SIG-M5 treated with dmso at 0.1 percent for 504 hours (cell line): ENCODE data around the gene FANCL.
"Not testable (repeated sequence)": the region's sequence is repeated elsewhere in the genome, so short reads cannot be mapped to it uniquely, and the experiment has no call there.

ENCODE experiments used
- DNase-seq: peaks from one replicate; lab custom pipeline; 2025; ENCODE audit not compliant: unreplicated experiment; lab: John Stamatoyannopoulos, UW

Gene FANCL

DNA sequence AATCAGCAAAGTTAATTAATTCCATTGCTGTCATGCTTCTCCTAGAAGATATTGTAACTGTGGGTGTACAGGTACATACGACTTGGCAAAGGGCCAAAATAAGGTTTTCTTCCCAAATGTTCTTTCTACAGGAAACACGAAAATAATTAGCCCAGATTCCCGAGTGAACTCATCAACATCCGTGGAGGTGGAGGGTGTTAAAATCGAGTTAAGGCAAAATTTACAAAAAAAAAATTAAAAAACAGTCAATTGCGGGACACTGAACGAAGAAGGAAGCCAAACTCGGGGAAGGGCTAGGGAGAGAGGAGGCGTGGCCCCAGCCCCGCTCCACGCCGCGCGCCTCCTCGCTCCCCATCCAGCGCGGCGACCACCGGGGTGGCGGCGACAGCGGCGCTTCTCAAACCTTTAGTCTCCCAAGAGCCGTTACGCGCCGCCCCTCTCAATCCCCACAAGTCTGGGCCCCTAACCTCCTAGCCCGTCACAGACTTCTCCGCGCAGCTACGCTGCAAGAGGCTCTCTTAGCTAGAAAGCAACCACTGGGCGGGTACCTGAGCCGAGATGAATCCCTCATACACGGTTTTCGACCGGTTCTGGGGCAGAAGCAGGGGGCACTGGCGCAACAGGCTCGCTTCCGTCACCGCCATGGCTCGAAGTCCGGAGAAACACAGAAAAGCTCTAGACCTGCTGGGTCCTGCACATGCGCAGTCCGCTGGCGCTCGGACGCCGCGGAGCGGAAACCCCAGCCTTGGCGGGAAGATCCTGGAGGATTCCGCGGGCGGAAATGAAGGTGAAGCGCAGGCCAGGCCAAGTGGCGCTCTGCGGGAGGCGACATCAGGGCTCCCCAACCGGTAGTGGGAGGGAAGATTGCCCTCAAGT lies at the start of gene FANCL:
Gene FANCL, minus strand, starts transcription at position 656 of the 876 bp plus-strand sequence. Its CDS starts 12 bp downstream, at position 644.
- peak; percentile 86 for DNase-seq

- DNase-seq = no peak
These were observed 47.9 kb upstream of the FANCL start for GRCh38 chr2:58289029-58289428.

DNA sequence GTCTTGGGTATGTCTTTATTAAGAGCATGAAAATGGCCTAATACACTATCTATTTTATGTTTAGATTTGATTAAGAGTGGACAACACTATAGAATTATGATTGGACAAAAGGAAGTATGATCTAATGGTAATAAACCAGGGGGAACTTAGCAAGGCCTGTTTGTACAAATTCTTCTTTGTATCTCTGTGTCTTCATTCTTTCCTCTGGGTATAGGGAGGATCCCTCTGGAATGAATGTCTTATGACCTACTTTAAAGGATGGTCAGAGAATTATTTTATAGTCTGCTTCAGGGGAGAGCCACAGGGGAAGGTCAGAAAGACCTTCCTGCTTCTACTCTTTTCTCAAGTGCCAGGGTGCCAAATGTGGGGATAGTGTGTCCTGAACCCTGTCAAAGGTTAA lies 42.8 kb upstream of the FANCL start:
- no peak for DNase-seq

- not testable (repeated sequence) for DNase-seq
These were observed 34.0 kb upstream of the FANCL start for GRCh38 chr2:58275144-58275543.

GRCh38 chr2:58271826-58272225 lies 30.7 kb upstream of the FANCL start:
- DNase-seq = no peak

DNA sequence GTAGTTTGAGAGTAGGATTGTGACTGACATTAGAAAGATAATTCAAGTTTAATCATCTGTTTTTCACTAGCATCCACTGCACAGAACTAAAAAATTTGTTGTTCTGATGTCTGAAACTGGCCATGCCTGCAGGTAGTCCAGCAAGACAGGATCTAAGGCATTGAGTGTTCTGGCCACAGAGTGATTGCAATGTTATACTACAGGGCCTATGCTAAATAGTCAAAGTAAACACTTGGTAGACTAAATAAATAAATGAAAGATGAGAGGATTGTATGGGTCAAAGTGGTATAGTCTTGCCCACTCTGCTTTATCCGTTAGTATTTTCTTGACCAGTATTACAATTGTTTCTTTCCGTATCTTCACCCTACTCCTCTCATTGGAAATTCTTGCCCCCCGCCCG lies 27.6 kb upstream of the FANCL start:
- no peak for DNase-seq

DNA sequence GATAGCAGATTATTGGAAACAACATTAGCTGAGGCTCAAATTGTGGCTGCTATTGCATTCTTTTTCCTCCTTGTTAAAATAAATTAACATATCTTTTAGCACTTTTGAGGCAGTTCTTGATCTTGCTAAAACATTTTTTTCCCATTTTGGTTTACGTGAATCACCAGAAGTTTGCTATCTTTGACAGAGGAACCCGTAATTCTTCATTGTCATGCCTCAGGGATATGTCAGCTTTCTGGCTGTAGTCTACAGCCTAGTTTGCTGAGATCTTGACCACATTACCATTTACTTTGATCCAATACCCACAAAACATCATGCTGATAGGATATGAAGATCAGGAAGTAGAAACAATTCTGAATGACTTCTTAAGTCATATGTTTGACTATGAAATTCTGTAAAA lies 25.1 kb upstream of the FANCL start:
- no peak for DNase-seq

- no peak for DNase-seq
These were observed 20.1 kb upstream of the FANCL start for GRCh38 chr2:58261209-58261608.

DNA sequence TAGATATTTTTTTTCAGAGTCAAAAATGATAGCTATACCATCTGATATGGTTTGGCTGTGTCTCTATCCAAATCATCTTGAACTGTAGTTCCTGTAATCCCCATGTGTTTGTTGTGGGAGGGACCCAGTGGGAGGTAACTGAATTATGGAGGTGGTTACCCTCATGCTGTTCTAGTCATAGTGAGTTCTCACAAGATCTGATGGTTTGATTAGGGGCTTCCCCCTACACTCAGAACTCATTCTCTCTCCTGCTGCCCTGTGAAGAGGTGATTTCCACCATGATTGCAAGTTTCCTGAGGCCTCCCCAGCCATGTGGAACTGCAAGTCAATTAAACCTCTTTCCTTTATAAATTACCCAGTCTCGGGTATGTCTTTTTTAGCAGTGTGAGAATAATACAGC lies 17.3 kb upstream of the FANCL start:
- not testable (repeated sequence) for DNase-seq

GRCh38 chr2:58251331-58252201 lies 10.4 kb upstream of the FANCL start:
- DNase-seq = not testable (repeated sequence)

DNA sequence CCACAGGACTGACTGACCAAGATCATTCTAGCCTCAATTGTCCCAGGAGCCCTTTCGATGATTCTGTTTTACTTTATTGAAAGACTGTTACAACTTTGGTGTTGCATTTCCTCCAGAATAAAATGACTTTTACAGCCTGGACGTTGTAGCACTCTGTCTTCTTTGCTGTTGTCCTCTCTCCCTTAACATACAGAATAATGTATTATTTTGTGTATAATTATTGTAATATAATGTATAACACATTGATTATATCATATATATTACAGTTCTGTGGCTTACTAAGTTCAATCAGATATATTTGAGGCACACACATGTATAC lies 380 bp upstream of the FANCL start:
- DNase-seq = no peak

DNA sequence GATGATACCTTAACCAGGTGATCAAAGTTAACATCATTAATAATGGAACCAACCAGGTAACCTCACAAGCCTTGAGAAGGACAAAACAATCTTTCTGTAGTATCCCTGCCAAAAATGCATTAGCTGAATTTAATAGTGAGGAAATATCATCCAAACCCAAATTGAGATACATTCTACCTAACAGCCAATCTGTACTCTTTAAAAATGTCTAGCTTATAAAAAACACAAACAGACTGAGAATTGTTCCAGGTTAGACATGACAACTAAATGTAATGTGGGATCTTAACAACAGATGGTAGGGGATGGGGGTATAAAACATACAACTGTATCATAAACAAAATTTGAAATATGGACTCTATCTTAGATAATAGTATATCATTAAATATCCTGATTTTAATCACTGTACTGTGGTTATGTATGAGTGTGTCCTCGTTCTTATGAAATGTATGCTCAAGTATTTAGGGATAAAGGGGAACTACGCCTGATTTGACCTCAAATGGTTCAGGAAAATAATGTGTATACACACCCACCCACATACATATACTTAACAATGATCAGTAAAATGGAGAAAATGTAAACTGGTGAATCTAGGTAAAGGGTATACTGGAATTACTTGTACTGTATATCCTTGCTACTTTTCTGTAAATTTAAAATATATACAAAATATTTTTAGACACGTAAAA lies 1.7 kb downstream of the FANCL start:
- DNase-seq = peak; percentile 24

DNA sequence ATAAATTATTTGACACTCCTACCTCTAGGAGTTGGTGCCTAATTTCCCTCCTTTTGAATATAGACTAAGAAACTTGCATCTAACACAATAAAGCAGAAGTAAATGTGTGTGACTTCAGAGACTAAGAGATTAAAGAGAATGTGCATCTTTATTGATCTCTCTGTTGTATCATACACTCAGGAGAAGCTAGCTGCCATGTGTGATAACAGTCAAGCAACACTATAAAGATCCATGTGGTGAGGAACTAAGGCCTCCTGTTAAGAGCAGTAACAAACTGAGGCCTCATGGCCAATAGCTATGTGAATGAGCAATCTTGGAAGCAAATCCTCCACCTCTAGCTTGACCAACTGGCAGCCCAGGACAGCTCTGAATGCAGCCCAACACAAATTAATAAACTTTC lies 3.4 kb downstream of the FANCL start:
- no peak for DNase-seq

DNA sequence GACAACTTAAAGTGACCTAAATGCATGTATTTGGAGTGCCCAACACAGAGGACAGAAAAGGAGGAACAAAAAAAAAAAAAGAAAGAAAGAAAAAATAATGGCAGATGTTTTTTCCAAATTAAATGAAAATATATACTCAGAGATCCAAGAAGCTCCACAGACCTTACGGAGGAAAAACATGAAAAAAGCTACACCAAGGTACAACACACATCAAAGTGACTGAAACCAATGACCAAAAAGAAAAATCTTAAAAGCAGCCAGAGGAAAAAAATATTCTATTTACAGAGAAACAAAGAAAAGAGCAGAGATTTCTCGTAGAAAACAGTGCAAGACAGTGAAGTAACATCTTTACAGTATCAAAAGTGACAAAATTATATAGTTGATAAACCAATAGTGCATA lies 5.1 kb downstream of the FANCL start:
- no peak for DNase-seq

GRCh38 chr2:58235170-58235569 lies 6.0 kb downstream of the FANCL start:
- DNase-seq = no peak

DNA sequence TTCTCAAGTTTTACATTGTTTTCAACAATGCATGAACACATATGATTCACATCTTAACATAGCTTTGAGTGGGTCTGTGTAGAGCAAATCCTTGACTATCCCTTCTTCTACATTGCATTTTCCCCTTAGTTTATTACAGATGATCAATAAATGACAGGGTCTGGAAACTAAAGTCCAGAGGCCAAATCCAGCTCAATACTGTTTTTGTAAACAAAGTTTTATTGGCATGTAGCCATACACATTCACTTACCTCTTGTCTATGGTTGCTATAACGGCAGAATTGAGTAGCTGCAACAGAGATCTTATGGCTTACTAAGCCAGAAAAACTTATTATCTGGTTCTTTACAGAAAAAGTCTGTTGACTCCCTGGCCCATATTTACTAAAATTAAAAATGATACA lies 12.8 kb downstream of the FANCL start:
- no peak for DNase-seq

- no peak for DNase-seq
These were observed 13.8 kb downstream of the FANCL start for GRCh38 chr2:58227171-58227917.

- no peak for DNase-seq
These were observed 19.2 kb downstream of the FANCL start for GRCh38 chr2:58221909-58222308.

DNA sequence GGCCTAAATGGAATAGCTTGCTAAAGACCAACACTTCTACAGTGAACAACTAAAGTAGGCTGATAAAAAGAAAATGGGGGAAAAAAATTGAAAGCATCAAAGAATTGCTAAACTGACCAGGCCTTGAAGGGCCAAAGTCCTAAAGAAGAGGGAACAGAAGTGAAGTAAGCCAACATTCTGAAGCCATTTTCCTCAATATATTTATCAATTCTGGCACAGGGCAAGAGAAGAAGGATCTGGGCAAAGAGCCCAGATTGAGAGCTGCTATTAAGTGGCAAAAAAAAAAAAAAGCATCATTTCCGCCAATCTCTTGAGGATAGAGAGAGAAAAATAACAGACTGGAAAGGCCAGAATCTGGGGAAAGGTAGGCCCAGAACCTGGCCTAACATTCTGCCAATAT lies 25.7 kb downstream of the FANCL start:
- DNase-seq = no peak

GRCh38 chr2:58210951-58211568 lies 30.1 kb downstream of the FANCL start:
- DNase-seq = not testable (repeated sequence)
